Tibial artery (tissue), 4 donors: ENCODE data around the gene PLA2G10.
"Not testable (repeated sequence)": the region's sequence is repeated elsewhere in the genome, so short reads cannot be mapped to it uniquely, and the experiment has no call there.

Experiments
- DNase-seq, 2 donors: peaks; one replicate each; pipeline ENCODE4 v3.0.0-alpha.2; 2019
- H3K27ac ChIP-seq, 2 donors: fragments of 200-600 bp; sonication (generic) in 1 of 2; 1 replicate in 1 of 2; 2 replicates in 1 of 2; pipeline ENCODE4 v1.5.1; 2018 to 2019; ENCODE audit warnings: mild to moderate bottlenecking in 1 of 2
- H3K27me3 ChIP-seq, 2 donors: fragments of 200-600 bp; sonication (generic) in 1 of 2; one replicate each; pipeline versions ENCODE4 v1.5.1 to v1.6.0; 2016 to 2019
- H3K36me3 ChIP-seq, 3 donors: fragments of 200-600 bp; sonication (generic) in 2 of 3; one replicate each; pipeline ENCODE4 v1.5.1; 2016 to 2019; ENCODE audit warnings: mild to moderate bottlenecking in 2 of 3
- H3K4me1 ChIP-seq, 4 donors: fragments of 200-600 bp; sonication (generic) in 2 of 4; 1 replicate in 3 of 4; 2 replicates in 1 of 4; pipeline ENCODE4 v1.5.1; 2016 to 2019
- H3K4me3 ChIP-seq, 2 donors: fragments of 200-600 bp; sonication (generic) in 1 of 2; 1 replicate in 1 of 2; 2 replicates in 1 of 2; pipeline ENCODE4 v1.5.1; 2018 to 2019; ENCODE audit warnings: mild to moderate bottlenecking in 2 of 2
- H3K9me3 ChIP-seq, 3 donors: fragments of 200-600 bp; sonication (generic) in 1 of 3; one replicate each; pipeline ENCODE4 v1.5.1; 2016 to 2019
- intact Hi-C: fragments of 100-400 bp; cut with DNase I; formaldehyde crosslinking; loops from one replicate; pipeline ENCODE4 v1.15.0; 2023; ENCODE audit warnings: low total_unique reads

PLA2G10 gene

GRCh38 chr16:14694129-14694528, at the start of gene PLA2G10:
PLA2G10 (minus strand) TSS chr16:14694308; CDS start chr16:14694229, 79 bp downstream.
- H3K27ac ChIP-seq, intact Hi-C loops, H3K9me3 ChIP-seq, H3K4me3 ChIP-seq, DNase-seq, H3K27me3 ChIP-seq, H3K4me1 ChIP-seq, H3K36me3 ChIP-seq: not testable (repeated sequence)

- intact Hi-C loops, result not testable (repeated sequence)
Measured at GRCh38 chr16:14742273-14743128, 48.4 kb upstream of the PLA2G10 start, which contains the start of gene NPIPA2. NPIPA2 (plus strand) TSS chr16:14742533; CDS start chr16:14748066, 5,533 bp downstream.

GRCh38 chr16:14741794-14742193, 47.7 kb upstream of the PLA2G10 start:
- H3K27me3 ChIP-seq, H3K9me3 ChIP-seq, H3K27ac ChIP-seq, intact Hi-C loops, H3K36me3 ChIP-seq, DNase-seq, H3K4me3 ChIP-seq, H3K4me1 ChIP-seq: not testable (repeated sequence)

More at GRCh38 chr16:14742273-14743128, 48.4 kb upstream of the PLA2G10 start, which contains the start of gene NPIPA2:
- not testable (repeated sequence) for H3K4me3 ChIP-seq, H3K27me3 ChIP-seq, H3K36me3 ChIP-seq, DNase-seq, H3K27ac ChIP-seq, H3K9me3 ChIP-seq, H3K4me1 ChIP-seq

GRCh38 chr16:14740832-14741385, 46.8 kb upstream of the PLA2G10 start:
- H3K27me3 ChIP-seq, intact Hi-C loops, H3K4me3 ChIP-seq, H3K27ac ChIP-seq, H3K4me1 ChIP-seq, H3K9me3 ChIP-seq, H3K36me3 ChIP-seq, DNase-seq: not testable (repeated sequence)

GRCh38 chr16:14733233-14733632, 39.1 kb upstream of the PLA2G10 start:
- intact Hi-C loops, DNase-seq, H3K27me3 ChIP-seq, H3K27ac ChIP-seq, H3K4me3 ChIP-seq, H3K4me1 ChIP-seq, H3K36me3 ChIP-seq, H3K9me3 ChIP-seq: not testable (repeated sequence)

- intact Hi-C loops, H3K27me3 ChIP-seq, H3K4me3 ChIP-seq, H3K36me3 ChIP-seq, H3K9me3 ChIP-seq, H3K27ac ChIP-seq, DNase-seq, H3K4me1 ChIP-seq: not testable (repeated sequence)
Measured at GRCh38 chr16:14703156-14704011, 9.3 kb upstream of the PLA2G10 start, which contains the start of gene NPIPA3. NPIPA3 (plus strand) TSS chr16:14703411; CDS start chr16:14708944, 5,533 bp downstream.

GRCh38 chr16:14702672-14703071, 8.6 kb upstream of the PLA2G10 start:
- DNase-seq, H3K4me3 ChIP-seq, H3K27ac ChIP-seq, intact Hi-C loops, H3K36me3 ChIP-seq, H3K27me3 ChIP-seq, H3K4me1 ChIP-seq, H3K9me3 ChIP-seq: not testable (repeated sequence)

- H3K9me3 ChIP-seq, DNase-seq, H3K27ac ChIP-seq, intact Hi-C loops, H3K36me3 ChIP-seq, H3K4me1 ChIP-seq, H3K4me3 ChIP-seq, H3K27me3 ChIP-seq: not testable (repeated sequence)
Measured at GRCh38 chr16:14701859-14702258, 7.8 kb upstream of the PLA2G10 start.

GRCh38 chr16:14685870-14686793, 8.0 kb downstream of the PLA2G10 start:
- H3K36me3 ChIP-seq, H3K9me3 ChIP-seq, intact Hi-C loops, H3K4me3 ChIP-seq, H3K4me1 ChIP-seq, H3K27ac ChIP-seq, H3K27me3 ChIP-seq, DNase-seq: not testable (repeated sequence)
